GM12878 (cell line): ENCODE measurements around the gene DLG4. TPM values are rescaled to one million over a fixed set of nuclear protein-coding genes. Genes with fewer than 3 reads are reported as not detected.

Experiments
- BCL11A ChIP-seq: IDR thresholded peaks from 2 replicates; pipeline ENCODE4 v1.6.1; 2011; ENCODE audit warnings: low read depth, low read length
- BCL3 ChIP-seq: IDR thresholded peaks from 2 replicates; pipeline ENCODE4 v1.6.1; 2011; ENCODE audit warnings: borderline replicate concordance, low read depth, mild to moderate bottlenecking, moderate library complexity, low read length; ENCODE audit not compliant: insufficient read depth, poor library complexity, severe bottlenecking
- BMI1 ChIP-seq: fragments of 450-650 bp; IDR thresholded peaks from 2 replicates; pipeline ENCODE4 v1.6.1; 2016; ENCODE audit warnings: mild to moderate bottlenecking, moderate library complexity, borderline replicate concordance
- ESRRA ChIP-seq: IDR thresholded peaks from 2 replicates; pipeline ENCODE4 v1.6.1; 2012; ENCODE audit warnings: mild to moderate bottlenecking, low read length, improper control_type of control experiment
- JUNB ChIP-seq: IDR thresholded peaks from 2 replicates; pipeline ENCODE4 v1.6.1; 2016; ENCODE audit warnings: antibody characterized with exemption, mild to moderate bottlenecking
- KAT2A ChIP-seq: conservative IDR thresholded peaks from 2 replicates; pipeline ENCODE4 v1.6.1; 2011; ENCODE audit warnings: low read depth, low read length; ENCODE audit not compliant: control insufficient read depth
- NBN ChIP-seq: fragments of 450-650 bp; IDR thresholded peaks from 2 replicates; pipeline ENCODE4 v1.6.1; 2016
- POLR2AphosphoS2 ChIP-seq: IDR thresholded peaks from 2 replicates; pipeline ENCODE4 v1.6.1; 2011; ENCODE audit warnings: low read depth, mild to moderate bottlenecking, low read length, improper control_type of control experiment, moderate library complexity
- RELA ChIP-seq: fragments of 450-650 bp; IDR thresholded peaks from 2 replicates; pipeline ENCODE4 v1.8.0; 2014; ENCODE audit warnings: borderline replicate concordance; ENCODE audit not compliant: partially characterized antibody
- SMAD5 ChIP-seq: IDR thresholded peaks from 2 replicates; pipeline ENCODE4 v1.6.1; 2016; ENCODE audit warnings: antibody characterized with exemption, low read depth
- SREBF2 ChIP-seq: IDR thresholded peaks from 2 replicates; pipeline ENCODE4 v1.6.1; 2012; ENCODE audit warnings: mild to moderate bottlenecking, low read length
- STAT3 ChIP-seq: IDR thresholded peaks from 2 replicates; pipeline ENCODE4 v1.6.1; 2011; ENCODE audit warnings: low read depth, low read length, improper control_type of control experiment
- SUZ12 ChIP-seq: fragments of 200-600 bp; sonication (generic); IDR thresholded peaks from one replicate; pipeline ENCODE4 v1.6.1; 2018; ENCODE audit warnings: antibody characterized with exemption, mild to moderate bottlenecking; ENCODE audit not compliant: unreplicated experiment
- ZBED1 ChIP-seq: IDR thresholded peaks from 2 replicates; pipeline ENCODE4 v1.6.1; 2016; ENCODE audit warnings: borderline replicate concordance
- ZBTB4 ChIP-seq: fragments of 450-650 bp; formaldehyde crosslinking; IDR thresholded peaks from 2 replicates; pipeline ENCODE4 v1.4.0; 2022; ENCODE audit warnings: mild to moderate bottlenecking, moderate library complexity
- ZSCAN29 ChIP-seq: fragments of 450-650 bp; IDR thresholded peaks from 2 replicates; pipeline ENCODE4 v1.6.1; 2017; ENCODE audit warnings: mild to moderate bottlenecking, moderate library complexity
- polyA plus RNA-seq, 11 experiments: library from polyadenylated mRNA; depleted of rRNA in 4 of 11; unstranded in 6 of 11; stranded (reverse) in 5 of 11; fragments of >200 nt; fragmentation: Nextera tagmentation in 4 of 11; fragmentation: Illumina TruSeq in 1 of 11; extraction: Ambion mirVana in 4 of 11; extraction: Trizol in 1 of 11; gene quantifications; 1 replicate in 1 of 11; 2 replicates in 10 of 11; pipeline versions ENCODE4 v1.2.1 to v1.2.3, GENCODE V29; 2011 to 2016; ENCODE audit warnings: inconsistent platforms in 2 of 11, missing spikeins in 2 of 11, low read depth in 1 of 11
- total RNA-seq, 4 experiments: library from RNA; depleted of rRNA in 3 of 4; stranded (reverse); fragments of >200 nt in 3 of 4; fragmentation: Illumina TruSeq in 1 of 4; extraction: Trizol in 1 of 4; gene quantifications; 2 replicates each; pipeline versions ENCODE4 v1.2.1 to v1.2.3, GENCODE V29; 2013 to 2021
- TF ChIP-seq, protein P1 (sequence below): fragments of 450-650 bp; formaldehyde crosslinking; IDR thresholded peaks from 2 replicates; pipeline ENCODE4 v1.4.0; 2020; ENCODE audit warnings: mild to moderate bottlenecking, moderate library complexity
- TF ChIP-seq, protein P2 (sequence below): IDR thresholded peaks from 2 replicates; pipeline ENCODE4 v1.6.1; 2012; ENCODE audit warnings: mild to moderate bottlenecking, low read depth, low read length

DLG4 gene
- total and polyA plus RNA-seq, 10 of the 15 experiments (the other 5 are each of a cell fraction or from before 2014, with no cell fraction given): 0.07 to 4.1 (median 1.3) TPM

GRCh38 chr17:7214300-7215135 is 5.1 kb downstream of the DLG4 start (continued):
- TF ChIP-seq SMAD5 (no peak), BCL11A (no peak), ZBED1 (no peak), STAT3 (no peak), SREBF2 (no peak), RELA (no peak), SUZ12 (no peak), NBN (no peak; the same call in 1 of the 2 replicates), BCL3 (no peak), JUNB (no peak), ZSCAN29 (no peak), ESRRA (no peak), BMI1 (peak; percentile 100), KAT2A (no peak), POLR2AphosphoS2 (no peak), ZBTB4 (CRISPR knock-in tag) (no peak)
- TF ChIP-seq, protein P1, sequence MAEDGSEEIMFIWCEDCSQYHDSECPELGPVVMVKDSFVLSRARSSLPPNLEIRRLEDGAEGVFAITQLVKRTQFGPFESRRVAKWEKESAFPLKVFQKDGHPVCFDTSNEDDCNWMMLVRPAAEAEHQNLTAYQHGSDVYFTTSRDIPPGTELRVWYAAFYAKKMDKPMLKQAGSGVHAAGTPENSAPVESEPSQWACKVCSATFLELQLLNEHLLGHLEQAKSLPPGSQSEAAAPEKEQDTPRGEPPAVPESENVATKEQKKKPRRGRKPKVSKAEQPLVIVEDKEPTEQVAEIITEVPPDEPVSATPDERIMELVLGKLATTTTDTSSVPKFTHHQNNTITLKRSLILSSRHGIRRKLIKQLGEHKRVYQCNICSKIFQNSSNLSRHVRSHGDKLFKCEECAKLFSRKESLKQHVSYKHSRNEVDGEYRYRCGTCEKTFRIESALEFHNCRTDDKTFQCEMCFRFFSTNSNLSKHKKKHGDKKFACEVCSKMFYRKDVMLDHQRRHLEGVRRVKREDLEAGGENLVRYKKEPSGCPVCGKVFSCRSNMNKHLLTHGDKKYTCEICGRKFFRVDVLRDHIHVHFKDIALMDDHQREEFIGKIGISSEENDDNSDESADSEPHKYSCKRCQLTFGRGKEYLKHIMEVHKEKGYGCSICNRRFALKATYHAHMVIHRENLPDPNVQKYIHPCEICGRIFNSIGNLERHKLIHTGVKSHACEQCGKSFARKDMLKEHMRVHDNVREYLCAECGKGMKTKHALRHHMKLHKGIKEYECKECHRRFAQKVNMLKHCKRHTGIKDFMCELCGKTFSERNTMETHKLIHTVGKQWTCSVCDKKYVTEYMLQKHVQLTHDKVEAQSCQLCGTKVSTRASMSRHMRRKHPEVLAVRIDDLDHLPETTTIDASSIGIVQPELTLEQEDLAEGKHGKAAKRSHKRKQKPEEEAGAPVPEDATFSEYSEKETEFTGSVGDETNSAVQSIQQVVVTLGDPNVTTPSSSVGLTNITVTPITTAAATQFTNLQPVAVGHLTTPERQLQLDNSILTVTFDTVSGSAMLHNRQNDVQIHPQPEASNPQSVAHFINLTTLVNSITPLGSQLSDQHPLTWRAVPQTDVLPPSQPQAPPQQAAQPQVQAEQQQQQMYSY: no peak
- TF ChIP-seq, protein P2, sequence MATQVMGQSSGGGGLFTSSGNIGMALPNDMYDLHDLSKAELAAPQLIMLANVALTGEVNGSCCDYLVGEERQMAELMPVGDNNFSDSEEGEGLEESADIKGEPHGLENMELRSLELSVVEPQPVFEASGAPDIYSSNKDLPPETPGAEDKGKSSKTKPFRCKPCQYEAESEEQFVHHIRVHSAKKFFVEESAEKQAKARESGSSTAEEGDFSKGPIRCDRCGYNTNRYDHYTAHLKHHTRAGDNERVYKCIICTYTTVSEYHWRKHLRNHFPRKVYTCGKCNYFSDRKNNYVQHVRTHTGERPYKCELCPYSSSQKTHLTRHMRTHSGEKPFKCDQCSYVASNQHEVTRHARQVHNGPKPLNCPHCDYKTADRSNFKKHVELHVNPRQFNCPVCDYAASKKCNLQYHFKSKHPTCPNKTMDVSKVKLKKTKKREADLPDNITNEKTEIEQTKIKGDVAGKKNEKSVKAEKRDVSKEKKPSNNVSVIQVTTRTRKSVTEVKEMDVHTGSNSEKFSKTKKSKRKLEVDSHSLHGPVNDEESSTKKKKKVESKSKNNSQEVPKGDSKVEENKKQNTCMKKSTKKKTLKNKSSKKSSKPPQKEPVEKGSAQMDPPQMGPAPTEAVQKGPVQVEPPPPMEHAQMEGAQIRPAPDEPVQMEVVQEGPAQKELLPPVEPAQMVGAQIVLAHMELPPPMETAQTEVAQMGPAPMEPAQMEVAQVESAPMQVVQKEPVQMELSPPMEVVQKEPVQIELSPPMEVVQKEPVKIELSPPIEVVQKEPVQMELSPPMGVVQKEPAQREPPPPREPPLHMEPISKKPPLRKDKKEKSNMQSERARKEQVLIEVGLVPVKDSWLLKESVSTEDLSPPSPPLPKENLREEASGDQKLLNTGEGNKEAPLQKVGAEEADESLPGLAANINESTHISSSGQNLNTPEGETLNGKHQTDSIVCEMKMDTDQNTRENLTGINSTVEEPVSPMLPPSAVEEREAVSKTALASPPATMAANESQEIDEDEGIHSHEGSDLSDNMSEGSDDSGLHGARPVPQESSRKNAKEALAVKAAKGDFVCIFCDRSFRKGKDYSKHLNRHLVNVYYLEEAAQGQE: no peak
